SK-N-SH treated with all-trans-retinoic acid at 6 μM for 48 hours (cell line): Measurements from ENCODE around the gene RAB32.

Source experiments
- ARNTL ChIP-seq: fragments of 450-650 bp; formaldehyde crosslinking; IDR thresholded peaks from 2 replicates; pipeline ENCODE4 v1.5.0; 2020; ENCODE audit warnings: low read depth, mild to moderate bottlenecking, moderate library complexity, borderline replicate concordance
- BACH2 ChIP-seq: fragments of 250-450 bp; sonication (Bioruptor Pico); IDR thresholded peaks from 2 replicates; pipeline ENCODE4 v1.9.0; 2021; ENCODE audit warnings: mild to moderate bottlenecking, borderline replicate concordance
- CSDC2 ChIP-seq: fragments of 250-450 bp; sonication (Bioruptor Pico); IDR thresholded peaks from 2 replicates; pipeline ENCODE4 v1.5.0; 2020; ENCODE audit warnings: mild to moderate bottlenecking, moderate library complexity
- SNAI2 ChIP-seq: fragments of 250-450 bp; sonication (Bioruptor Pico); IDR thresholded peaks from 2 replicates; pipeline ENCODE4 v1.5.0; 2020; ENCODE audit warnings: mild to moderate bottlenecking, moderate library complexity
- TOX ChIP-seq: fragments of 250-450 bp; sonication (Bioruptor Pico); IDR thresholded peaks from 2 replicates; pipeline ENCODE4 v1.8.0; 2021; ENCODE audit warnings: mild to moderate bottlenecking, moderate library complexity, borderline replicate concordance
- ZC3H10 ChIP-seq: fragments of 250-450 bp; sonication (Bioruptor Pico); IDR thresholded peaks from 2 replicates; pipeline ENCODE4 v1.5.1; 2021; ENCODE audit warnings: mild to moderate bottlenecking, moderate library complexity
- ZFP3 ChIP-seq: fragments of 250-450 bp; sonication (Bioruptor Pico); IDR thresholded peaks from 2 replicates; pipeline ENCODE4 v1.5.0; 2020; ENCODE audit warnings: mild to moderate bottlenecking, moderate library complexity
- ZFP30 ChIP-seq: fragments of 450-650 bp; formaldehyde crosslinking; IDR thresholded peaks from 2 replicates; pipeline ENCODE4 v1.5.0; 2022; ENCODE audit warnings: mild to moderate bottlenecking, moderate library complexity
- ZNF565 ChIP-seq: fragments of 450-650 bp; formaldehyde crosslinking; conservative IDR thresholded peaks from 2 replicates; pipeline ENCODE4 v1.5.0; 2020; ENCODE audit warnings: low read depth, mild to moderate bottlenecking, moderate library complexity
- TF ChIP-seq, protein P1 (sequence below): fragments of 250-450 bp; sonication (Bioruptor Pico); IDR thresholded peaks from 2 replicates; pipeline ENCODE4 v1.8.0; 2020; ENCODE audit warnings: mild to moderate bottlenecking, moderate library complexity, borderline replicate concordance
- TF ChIP-seq, protein P2 (sequence below): fragments of 250-450 bp; sonication (Bioruptor Pico); IDR thresholded peaks from 2 replicates; pipeline ENCODE4 v1.5.1; 2020; ENCODE audit warnings: low read depth, mild to moderate bottlenecking, moderate library complexity

DNA sequence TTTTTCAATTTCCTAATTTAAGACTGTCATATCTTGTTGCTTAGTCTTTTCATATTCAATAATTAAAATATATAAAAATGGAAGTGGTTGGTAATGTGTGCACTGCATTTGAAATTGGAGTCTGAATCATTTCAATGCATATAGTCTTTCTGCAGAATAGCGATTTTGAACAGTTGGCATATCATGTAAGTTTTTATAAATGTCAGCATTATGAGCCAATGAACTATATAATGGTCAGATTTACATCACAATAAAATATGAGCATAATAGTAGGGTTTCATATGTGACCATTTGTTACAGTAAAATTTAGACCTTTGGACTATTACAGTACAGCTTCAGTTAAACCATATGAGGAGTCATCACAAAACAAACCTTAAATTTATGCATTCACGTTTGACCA lies 4.3 kb downstream of the RAB32 start:
- no peak for TF ChIP-seq ZFP3 (CRISPR knock-in tag)
- TF ChIP-seq, protein P1, sequence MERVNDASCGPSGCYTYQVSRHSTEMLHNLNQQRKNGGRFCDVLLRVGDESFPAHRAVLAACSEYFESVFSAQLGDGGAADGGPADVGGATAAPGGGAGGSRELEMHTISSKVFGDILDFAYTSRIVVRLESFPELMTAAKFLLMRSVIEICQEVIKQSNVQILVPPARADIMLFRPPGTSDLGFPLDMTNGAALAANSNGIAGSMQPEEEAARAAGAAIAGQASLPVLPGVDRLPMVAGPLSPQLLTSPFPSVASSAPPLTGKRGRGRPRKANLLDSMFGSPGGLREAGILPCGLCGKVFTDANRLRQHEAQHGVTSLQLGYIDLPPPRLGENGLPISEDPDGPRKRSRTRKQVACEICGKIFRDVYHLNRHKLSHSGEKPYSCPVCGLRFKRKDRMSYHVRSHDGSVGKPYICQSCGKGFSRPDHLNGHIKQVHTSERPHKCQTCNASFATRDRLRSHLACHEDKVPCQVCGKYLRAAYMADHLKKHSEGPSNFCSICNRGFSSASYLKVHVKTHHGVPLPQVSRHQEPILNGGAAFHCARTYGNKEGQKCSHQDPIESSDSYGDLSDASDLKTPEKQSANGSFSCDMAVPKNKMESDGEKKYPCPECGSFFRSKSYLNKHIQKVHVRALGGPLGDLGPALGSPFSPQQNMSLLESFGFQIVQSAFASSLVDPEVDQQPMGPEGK (CRISPR knock-in tag): no peak
- no peak for TF ChIP-seq ZC3H10 (CRISPR knock-in tag)
- no peak for TF ChIP-seq TOX (CRISPR knock-in tag)
- TF ChIP-seq, protein P2, sequence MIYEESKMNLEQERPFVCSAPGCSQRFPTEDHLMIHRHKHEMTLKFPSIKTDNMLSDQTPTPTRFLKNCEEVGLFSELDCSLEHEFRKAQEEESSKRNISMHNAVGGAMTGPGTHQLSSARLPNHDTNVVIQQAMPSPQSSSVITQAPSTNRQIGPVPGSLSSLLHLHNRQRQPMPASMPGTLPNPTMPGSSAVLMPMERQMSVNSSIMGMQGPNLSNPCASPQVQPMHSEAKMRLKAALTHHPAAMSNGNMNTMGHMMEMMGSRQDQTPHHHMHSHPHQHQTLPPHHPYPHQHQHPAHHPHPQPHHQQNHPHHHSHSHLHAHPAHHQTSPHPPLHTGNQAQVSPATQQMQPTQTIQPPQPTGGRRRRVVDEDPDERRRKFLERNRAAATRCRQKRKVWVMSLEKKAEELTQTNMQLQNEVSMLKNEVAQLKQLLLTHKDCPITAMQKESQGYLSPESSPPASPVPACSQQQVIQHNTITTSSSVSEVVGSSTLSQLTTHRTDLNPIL (CRISPR knock-in tag): no peak
- no peak for TF ChIP-seq SNAI2
- no peak for TF ChIP-seq ZNF565 (CRISPR knock-in tag)
- no peak for TF ChIP-seq ZFP30 (CRISPR knock-in tag)
- no peak for TF ChIP-seq CSDC2 (CRISPR knock-in tag)
- no peak for TF ChIP-seq BACH2
- TF ChIP-seq ARNTL (CRISPR knock-in tag): no peak
